HG03558 (cell line): ENCODE measurements around the gene ITGAL.
"Not testable (repeated sequence)": the region's sequence is repeated elsewhere in the genome, so short reads cannot be mapped to it uniquely, and the experiment has no call there.

Experiments
- ATAC-seq: cut with Tn5 transposase; IDR thresholded peaks from one replicate; pipeline ENCODE4 v1.9.1; 2021; ENCODE audit warnings: moderate number of reproducible peaks; ENCODE audit not compliant: unreplicated experiment; ENCODE audit errors: extremely low read depth

ITGAL gene

GRCh38 chr16:30524575-30525568, 52.3 kb downstream of the ITGAL start:
- no peak for ATAC-seq

GRCh38 chr16:30525844-30526136, 53.2 kb downstream of the ITGAL start:
- ATAC-seq = no peak

- peak; percentile 19 for ATAC-seq
Observed at GRCh38 chr16:30526137-30526822, 53.7 kb downstream of the ITGAL start, which contains the start of gene ZNF768. TSS of gene ZNF768 (minus strand) at chr16:30526566. CDS start at chr16:30526413, 153 bp downstream.

DNA sequence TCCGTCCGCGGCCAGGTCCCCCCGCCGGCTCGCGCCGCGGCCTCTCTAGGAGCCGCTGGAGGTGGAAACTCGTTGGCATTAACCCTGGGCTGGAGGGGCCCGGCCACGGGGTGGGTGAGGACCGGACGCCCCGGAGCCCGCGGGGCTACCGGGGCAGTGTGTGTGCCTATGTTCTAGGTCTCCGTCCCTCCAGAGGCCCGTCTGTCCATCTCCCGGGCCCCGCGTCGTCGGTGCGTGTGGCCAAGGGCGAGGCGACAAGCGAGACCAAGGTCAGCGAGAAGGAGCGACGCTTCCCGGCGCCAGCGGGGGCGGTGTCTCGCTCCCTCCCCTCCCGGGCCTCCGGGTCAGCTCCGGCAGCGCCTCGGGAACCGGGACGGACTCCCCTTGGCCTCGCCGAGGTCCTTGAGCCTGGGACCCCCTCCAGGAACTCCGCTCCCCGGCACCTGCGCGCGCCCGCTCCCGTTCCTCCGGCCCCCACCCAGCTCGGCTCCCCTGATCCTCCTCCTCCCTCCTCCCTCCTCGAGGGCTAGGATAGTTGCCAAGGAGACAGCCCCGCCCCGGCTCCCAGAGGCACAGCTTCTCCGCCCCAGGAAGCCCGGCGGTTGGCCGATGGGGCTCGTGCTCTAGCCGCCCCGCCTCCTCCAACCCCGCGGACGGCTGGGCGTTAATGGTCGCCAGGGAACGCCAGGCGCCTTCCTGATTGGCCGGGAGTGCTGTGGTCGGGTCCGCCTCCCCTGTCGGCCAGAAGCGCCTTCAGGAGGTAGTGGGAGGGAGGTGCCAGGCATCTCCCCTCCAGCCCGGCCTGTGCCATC, 54.5 kb downstream of the ITGAL start:
- ATAC-seq = peak; percentile 39

DNA sequence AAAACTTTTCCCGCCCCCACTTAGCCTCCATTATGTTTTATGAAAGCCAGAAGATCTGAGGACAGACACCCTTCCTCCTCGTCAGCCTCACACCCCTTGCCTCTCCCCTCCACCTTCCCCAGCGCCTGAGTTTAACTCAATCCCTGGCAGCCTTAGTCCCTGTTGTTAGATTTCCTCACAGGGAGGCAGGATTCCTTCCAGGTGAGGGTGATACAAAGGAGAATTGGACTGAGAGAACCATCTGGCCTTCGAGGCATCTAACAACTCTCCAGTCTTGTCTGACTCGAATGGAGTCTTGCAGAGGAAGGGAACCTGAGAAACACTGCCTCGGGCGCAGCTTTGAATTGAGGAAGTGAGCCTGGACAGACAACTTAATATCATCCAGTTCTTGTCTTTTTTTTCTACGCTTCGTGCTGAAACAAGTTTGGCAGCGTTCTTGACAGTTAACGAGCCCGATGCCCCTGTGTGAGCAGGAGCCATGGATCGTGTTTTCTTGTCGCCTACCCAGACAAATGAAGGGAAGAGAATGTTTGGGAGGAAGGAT, 55.2 kb downstream of the ITGAL start:
- no peak for ATAC-seq

GRCh38 chr16:30528799-30529457, 56.4 kb downstream of the ITGAL start:
- ATAC-seq = no peak

DNA sequence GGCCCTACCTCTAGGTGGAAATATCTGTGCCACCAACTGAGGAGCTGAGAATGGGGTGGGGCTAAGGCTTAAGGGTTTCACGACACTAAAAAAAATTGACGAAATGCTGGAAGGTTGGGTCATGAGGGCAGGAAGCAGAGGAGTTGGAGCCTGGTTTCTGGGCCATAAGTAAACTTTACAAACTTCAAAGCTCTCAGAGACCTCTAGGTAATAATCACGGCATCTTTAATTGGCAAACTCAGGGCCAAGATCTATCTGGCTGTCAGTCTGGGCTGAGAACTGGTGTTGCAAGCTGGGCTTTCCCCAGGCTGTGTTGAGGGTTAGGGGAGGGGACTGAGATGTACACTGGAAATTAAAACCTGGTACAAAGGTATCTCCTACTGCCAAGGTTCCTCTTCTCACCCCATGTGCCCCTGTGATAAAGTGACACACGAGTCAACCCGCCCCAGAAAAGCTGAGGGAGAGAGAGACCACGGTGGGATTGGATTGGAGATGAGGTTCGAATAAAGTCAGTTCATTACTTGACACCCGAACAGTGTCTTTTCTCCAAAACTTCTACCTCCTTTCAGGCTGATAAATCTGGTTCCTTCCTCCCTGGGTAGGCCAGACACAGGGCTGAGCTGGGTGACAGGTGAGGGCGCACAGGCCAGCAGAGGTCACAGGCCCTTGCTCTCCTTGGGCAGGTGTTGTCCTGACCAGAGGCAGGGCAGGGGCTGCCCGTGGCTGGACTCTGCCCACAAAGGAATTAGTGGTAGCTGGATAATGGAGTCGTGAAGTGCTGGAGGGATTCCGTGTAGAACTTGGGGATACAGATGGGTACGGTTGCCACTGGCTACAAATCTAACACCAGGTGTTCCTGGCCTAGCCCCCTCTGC, 57.9 kb downstream of the ITGAL start:
- no peak for ATAC-seq

DNA sequence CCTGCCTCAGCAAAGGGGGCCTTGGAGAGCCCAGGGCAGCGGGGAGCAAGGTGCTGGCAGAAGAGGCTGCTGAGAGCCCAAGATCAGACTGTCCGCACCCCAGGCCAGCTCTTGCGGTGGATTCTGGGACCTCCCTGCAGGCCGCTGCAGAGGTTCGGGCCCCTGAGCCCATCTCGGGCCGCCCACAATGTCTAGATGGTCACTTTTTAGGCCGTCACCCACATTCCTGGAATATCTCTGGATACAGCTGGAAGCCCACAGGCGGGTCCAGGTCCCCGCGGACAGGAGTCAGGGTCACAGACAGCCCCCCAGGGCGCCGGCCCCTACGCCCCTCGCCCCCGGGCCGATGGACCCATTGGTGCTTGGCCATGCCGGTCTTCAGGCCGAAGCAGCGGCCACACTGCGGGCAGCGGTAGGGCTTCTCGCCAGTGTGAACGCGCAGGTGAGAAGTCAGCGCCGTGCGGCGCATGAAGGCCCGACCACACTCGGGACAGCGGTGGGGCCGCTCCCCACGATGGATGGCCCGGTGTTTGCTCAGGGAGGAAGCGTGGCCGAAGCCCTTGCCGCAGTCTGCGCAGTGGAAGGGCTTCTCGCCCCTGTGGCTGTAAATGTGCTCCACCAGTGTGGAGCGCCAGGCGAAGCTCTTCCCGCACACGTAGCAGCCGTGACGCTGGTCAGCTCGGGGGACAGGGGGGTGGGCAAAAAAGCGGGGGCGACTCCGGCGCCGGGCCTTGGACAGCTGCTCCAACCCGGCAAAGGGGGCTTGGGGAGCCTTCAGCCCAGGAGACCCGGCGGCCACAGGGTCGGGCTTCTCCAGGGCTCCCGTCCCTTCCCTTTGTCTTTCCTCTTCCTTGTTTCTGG, 60.0 kb downstream of the ITGAL start:
- no peak for ATAC-seq

DNA sequence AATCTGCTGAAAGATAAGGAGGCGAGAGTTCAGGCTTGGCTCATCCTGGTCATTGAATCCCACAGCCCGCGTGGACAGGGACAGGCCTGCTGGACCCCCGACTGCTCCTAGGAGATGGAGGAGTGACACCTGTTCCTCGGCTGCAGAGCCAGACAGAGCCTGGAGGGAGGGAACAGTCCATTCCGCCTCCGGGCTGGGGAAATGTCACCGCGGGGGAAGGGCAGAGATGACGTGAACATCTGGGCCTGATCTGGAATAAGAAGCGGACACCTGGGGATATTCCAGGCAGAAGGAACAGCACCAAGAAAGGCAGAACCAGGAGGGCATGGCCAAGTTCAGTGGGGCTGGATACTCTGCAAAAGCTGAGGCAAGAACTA, 60.6 kb downstream of the ITGAL start:
- no peak for ATAC-seq

GRCh38 chr16:30533748-30534367, 61.3 kb downstream of the ITGAL start:
- ATAC-seq = no peak

DNA sequence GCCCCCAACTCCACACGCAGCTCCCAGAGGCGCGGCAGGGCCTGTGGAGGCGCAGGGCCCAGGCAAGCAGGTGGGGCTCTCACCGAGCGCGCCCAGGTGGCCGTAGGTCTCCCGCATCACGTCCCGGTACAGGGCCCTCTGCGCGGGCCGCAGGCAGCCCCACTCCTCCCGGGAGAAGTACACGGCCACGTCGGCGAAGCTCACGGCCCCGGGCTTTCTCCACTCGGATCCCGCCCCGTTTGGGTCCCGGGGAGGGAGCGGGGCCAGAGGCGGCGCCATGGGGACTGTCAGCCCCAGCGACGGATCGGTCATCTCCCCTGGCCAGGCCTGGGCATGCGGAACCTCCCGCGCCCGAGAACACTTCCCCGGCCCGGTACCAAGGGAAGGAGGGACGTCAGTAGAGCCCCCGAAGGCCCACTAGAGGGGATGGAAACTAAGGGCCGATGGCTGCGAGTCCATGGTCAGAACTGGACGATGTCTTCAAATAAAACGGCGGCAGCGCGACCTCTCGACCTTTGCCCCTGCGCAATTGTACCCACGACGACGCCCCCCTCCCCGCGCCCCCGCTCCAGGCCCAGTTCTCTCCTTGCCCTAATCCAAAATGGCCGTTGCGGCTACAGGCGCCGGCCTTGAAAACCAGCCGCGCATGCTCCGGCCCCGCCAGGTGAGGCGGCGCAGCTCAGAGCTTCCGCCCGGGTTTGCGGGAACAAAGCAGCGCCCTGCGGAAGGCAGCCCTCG, 62.0 kb downstream of the ITGAL start, which contains the start of gene ZNF747:
TSS of gene ZNF747 (minus strand) at position 491 of the 738 bp plus-strand sequence. CDS start at position 312, 179 bp downstream.
- no peak for ATAC-seq

GRCh38 chr16:30535106-30535776, 62.7 kb downstream of the ITGAL start:
- no peak for ATAC-seq

DNA sequence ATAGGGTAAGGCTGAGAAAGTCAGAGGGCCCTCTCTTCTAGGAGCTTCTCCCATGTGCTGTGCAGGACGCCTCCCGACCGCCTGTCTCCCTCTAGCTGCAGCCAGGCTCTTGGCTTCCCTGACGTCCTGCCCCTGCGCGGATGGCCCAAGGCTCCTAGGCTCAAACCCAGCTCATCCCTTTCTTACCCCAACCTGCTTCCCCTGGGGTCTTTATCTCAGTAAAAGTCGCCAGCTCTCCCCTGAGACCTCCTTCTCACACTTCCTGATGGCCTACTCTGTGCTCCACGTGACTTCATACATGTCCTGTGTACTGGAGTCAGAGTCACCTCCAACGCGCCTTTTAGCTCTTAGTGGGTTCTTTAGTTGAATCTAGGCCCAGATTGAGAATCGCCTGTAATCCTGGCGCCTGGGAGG, 63.2 kb downstream of the ITGAL start:
- ATAC-seq = no peak

GRCh38 chr16:30536391-30537024, 64.0 kb downstream of the ITGAL start:
- not testable (repeated sequence) for ATAC-seq

GRCh38 chr16:30539000-30539964, 66.7 kb downstream of the ITGAL start:
- ATAC-seq = no peak
